Measurements from ENCODE around the gene RAD51D.
"Not testable (repeated sequence)": the region's sequence is repeated elsewhere in the genome, so short reads cannot be mapped to it uniquely, and the experiment has no call there.

- not testable (repeated sequence) for TF ChIP-seq POLR2A (IDR thresholded peaks at IDR 0.05; ENCODE audit: extremely low read depth, insufficient read length); CTCF (IDR thresholded peaks at IDR 0.05; ENCODE audit: low read depth, low read length)
These were observed 8.9 kb downstream of the RAD51D start for GRCh38 chr17:35110791-35111190.

Data from NB4 (cell line).